IMR-90 (cell line): ENCODE measurements around the gene AFG3L2. TPM values are rescaled to one million over a fixed set of nuclear protein-coding genes. Genes with fewer than 3 reads are reported as not detected.

Experiments used
- ATAC-seq: fragments of 200-7000 bp; cut with Tn5 transposase; 2 replicates; pipeline ENCODE4 v1.9.1; 2020; ENCODE audit warnings: low read depth, mild to moderate bottlenecking, moderate library complexity
- BruUV-seq: library from RNA; stranded (reverse); fragments of 400-500 nt; replicated peaks from 2 replicates; lab custom pipeline; 2021; lab: Mats Ljungman, UMichigan
- CTCF ChIA-PET: fragments of 300-600 bp; formaldehyde crosslinking; extraction: SDS; loops from one replicate; lab custom pipeline; 2021; ENCODE audit warnings: antibody characterized with exemption; lab: Yijun Ruan, JAX
- POLR2A ChIA-PET: fragments of 300-600 bp; sonication (Branson Sonifier 250); formaldehyde crosslinking; loops from one replicate; lab custom pipeline; 2022; ENCODE audit warnings: antibody characterized with exemption; ENCODE audit not compliant: unreplicated experiment; lab: Charles Lee
- DNase-seq: peaks from one replicate; pipeline ENCODE4 v3.0.0; 2013
- H2AFZ ChIP-seq: replicated peaks from 2 replicates; pipeline ENCODE3; 2013; ENCODE audit warnings: low read length, mild to moderate bottlenecking; ENCODE audit not compliant: poor library complexity
- H2AK5ac ChIP-seq: 2 replicates; pipeline ENCODE4 v1.6.1; 2013; ENCODE audit warnings: low read depth, low read length, inconsistent platforms
- H2AK9ac ChIP-seq: replicated peaks from 2 replicates; pipeline ENCODE3; 2013; ENCODE audit warnings: mild to moderate bottlenecking, low read depth, low read length, moderate library complexity; ENCODE audit not compliant: poor library complexity
- H2BK120ac ChIP-seq: 2 replicates; pipeline ENCODE4 v1.6.1; 2013; ENCODE audit warnings: low read depth, low read length, inconsistent platforms
- H2BK15ac ChIP-seq: 3 replicates; pipeline ENCODE4 v1.6.1; 2013; ENCODE audit warnings: low read depth, low read length, inconsistent platforms
- H2BK20ac ChIP-seq: 2 replicates; pipeline ENCODE4 v1.6.1; 2013; ENCODE audit warnings: low read depth, mild to moderate bottlenecking, inconsistent platforms, low read length, moderate library complexity
- H2BK5ac ChIP-seq: 2 replicates; pipeline ENCODE4 v1.6.1; 2013; ENCODE audit warnings: mild to moderate bottlenecking, low read depth, low read length, inconsistent platforms; ENCODE audit not compliant: poor library complexity, severe bottlenecking
- H3K14ac ChIP-seq: replicated peaks from 2 replicates; pipeline ENCODE4 v1.6.1; 2013; ENCODE audit warnings: low read depth, low read length, inconsistent platforms
- H3K18ac ChIP-seq: 2 replicates; pipeline ENCODE4 v1.6.1; 2013; ENCODE audit warnings: low read depth, low read length, control low read depth
- H3K23ac ChIP-seq: 2 replicates; pipeline ENCODE4 v1.6.1; 2013; ENCODE audit warnings: low read depth, low read length, inconsistent platforms
- H3K27ac ChIP-seq: 2 replicates; pipeline ENCODE4 v1.5.1; 2013; ENCODE audit warnings: mild to moderate bottlenecking, control low read depth, low read length; ENCODE audit not compliant: insufficient read depth
- H3K27me3 ChIP-seq: 2 replicates; pipeline ENCODE4 v1.6.1; 2013; ENCODE audit warnings: low read length; ENCODE audit not compliant: control insufficient read depth, insufficient read depth
- H3K36me3 ChIP-seq: 2 replicates; pipeline ENCODE4 v1.6.1; 2013; ENCODE audit warnings: low read length, mixed read lengths; ENCODE audit not compliant: control insufficient read depth, insufficient read depth
- H3K4ac ChIP-seq: 2 replicates; pipeline ENCODE4 v1.6.1; 2013; ENCODE audit warnings: low read depth, low read length, inconsistent platforms
- H3K4me1 ChIP-seq: 2 replicates; pipeline ENCODE4 v1.6.1; 2013; ENCODE audit warnings: low read length, mixed read lengths; ENCODE audit not compliant: control insufficient read depth, insufficient read depth
- H3K4me2 ChIP-seq: 2 replicates; pipeline ENCODE4 v1.6.1; 2013; ENCODE audit warnings: low read depth, mild to moderate bottlenecking, control low read depth, low read length, moderate library complexity
- H3K4me3 ChIP-seq: 2 replicates; pipeline ENCODE4 v1.5.1; 2013; ENCODE audit warnings: low read depth, mild to moderate bottlenecking, control low read depth, low read length, moderate library complexity; ENCODE audit not compliant: insufficient read depth
- H3K56ac ChIP-seq: 2 replicates; pipeline ENCODE4 v1.6.1; 2013; ENCODE audit warnings: low read length, inconsistent platforms; ENCODE audit not compliant: insufficient read depth; ENCODE audit errors: extremely low read depth
- H3K79me1 ChIP-seq, 2 experiments: 2 replicates each; pipeline ENCODE4 v1.6.1; 2013; ENCODE audit warnings: low read length in 2 of 2, inconsistent platforms in 1 of 2, low read depth in 1 of 2
- H3K9ac ChIP-seq: 2 replicates; pipeline ENCODE4 v1.6.1; 2013; ENCODE audit warnings: low read depth, low read length, control low read depth
- H3K9me1 ChIP-seq: 2 replicates; pipeline ENCODE4 v1.6.1; 2013; ENCODE audit warnings: low read length, inconsistent platforms; ENCODE audit not compliant: insufficient read depth
- H3K9me3 ChIP-seq: 2 replicates; pipeline ENCODE4 v1.6.1; 2013; ENCODE audit warnings: low read length; ENCODE audit not compliant: control insufficient read depth, insufficient read depth
- H4K20me1 ChIP-seq: 2 replicates; pipeline ENCODE4 v1.6.1; 2013; ENCODE audit warnings: low read length, inconsistent platforms; ENCODE audit not compliant: insufficient read depth
- H4K5ac ChIP-seq: 2 replicates; pipeline ENCODE4 v1.6.1; 2013; ENCODE audit warnings: mild to moderate bottlenecking, low read depth, low read length, control low read depth
- H4K8ac ChIP-seq, 2 experiments: 2 replicates each; pipeline ENCODE4 v1.6.1; 2013; ENCODE audit warnings: low read depth in 2 of 2, low read length in 2 of 2, control low read depth in 1 of 2, inconsistent platforms in 1 of 2
- H4K91ac ChIP-seq: 2 replicates; pipeline ENCODE4 v1.6.1; 2013; ENCODE audit warnings: low read depth, low read length, inconsistent platforms; ENCODE audit not compliant: insufficient read depth
- CEBPB ChIP-seq: IDR thresholded peaks from 2 replicates; pipeline ENCODE4 v1.6.1; 2012; ENCODE audit warnings: low read depth, low read length, improper control_type of control experiment
- CTCF ChIP-seq: conservative IDR thresholded peaks from 2 replicates; pipeline ENCODE4 v1.5.1; 2012; ENCODE audit warnings: mild to moderate bottlenecking, low read depth, low read length, improper control_type of control experiment
- ELK1 ChIP-seq: fragments of 150-350 bp; IDR thresholded peaks from 2 replicates; pipeline ENCODE4 v1.6.1; 2016; ENCODE audit warnings: low read depth, mild to moderate bottlenecking, low read length, moderate library complexity, borderline replicate concordance
- FOS ChIP-seq: fragments of 150-350 bp; IDR thresholded peaks from 2 replicates; pipeline ENCODE4 v1.6.1; 2016; ENCODE audit warnings: low read depth, low read length
- MAFK ChIP-seq: IDR thresholded peaks from 2 replicates; pipeline ENCODE4 v1.6.1; 2012; ENCODE audit warnings: low read depth, low read length, improper control_type of control experiment
- MAZ ChIP-seq: IDR thresholded peaks from 2 replicates; pipeline ENCODE4 v1.6.1; 2012; ENCODE audit warnings: low read depth, mild to moderate bottlenecking, low read length, improper control_type of control experiment, moderate library complexity, borderline replicate concordance
- MXI1 ChIP-seq: IDR thresholded peaks from 2 replicates; pipeline ENCODE4 v1.6.1; 2012; ENCODE audit warnings: low read depth, mild to moderate bottlenecking, low read length, moderate library complexity, borderline replicate concordance
- NFE2L2 ChIP-seq: fragments of 150-350 bp; IDR thresholded peaks from 2 replicates; pipeline ENCODE4 v1.6.1; 2016; ENCODE audit warnings: low read depth, mild to moderate bottlenecking, low read length
- POLR2A ChIP-seq: IDR thresholded peaks from 2 replicates; pipeline ENCODE4 v1.6.1; 2012; ENCODE audit warnings: mild to moderate bottlenecking, low read depth, low read length
- RAD21 ChIP-seq: IDR thresholded peaks from 2 replicates; pipeline ENCODE4 v1.6.1; 2012; ENCODE audit warnings: low read length, improper control_type of control experiment
- RCOR1 ChIP-seq: IDR thresholded peaks from 2 replicates; pipeline ENCODE4 v1.6.1; 2012; ENCODE audit warnings: mild to moderate bottlenecking, low read length, improper control_type of control experiment; ENCODE audit not compliant: insufficient replicate concordance
- RFX5 ChIP-seq: IDR thresholded peaks from 2 replicates; pipeline ENCODE4 v1.8.0; 2012; ENCODE audit warnings: low read depth, mild to moderate bottlenecking, low read length, moderate library complexity
- SMC3 ChIP-seq: fragments of 150-350 bp; IDR thresholded peaks from 2 replicates; pipeline ENCODE4 v1.6.1; 2016; ENCODE audit warnings: low read depth, mild to moderate bottlenecking, antibody characterized with exemption, low read length, moderate library complexity
- USF2 ChIP-seq: fragments of 150-350 bp; IDR thresholded peaks from 2 replicates; pipeline ENCODE4 v1.6.1; 2017; ENCODE audit warnings: mild to moderate bottlenecking, antibody characterized with exemption, low read length, low read depth
- WGBS, 2 experiments: methylation state at CpG; one replicate each; pipeline versions ENCODE4 v1.1.5 to v1.1.7; 2013; ENCODE audit warnings: missing lambda C conversion rate in 2 of 2; ENCODE audit not compliant: insufficient read length in 1 of 2; ENCODE audit errors: extremely low coverage in 2 of 2; 5-methylcytosine and 5-hydroxymethylcytosine counted together
- dilution Hi-C: fragments of 300-500 bp; cut with HindIII; formaldehyde crosslinking; loops from one replicate; pipeline ENCODE4 v1.14.3; 2018; ENCODE audit warnings: low sequenced_read_pairs; ENCODE audit not compliant: unreplicated experiment
- in situ Hi-C: fragments of 300-500 bp; cut with MboI; formaldehyde crosslinking; loops from 3 replicates; pipeline ENCODE4 v1.14.3; 2019; ENCODE audit warnings: low sequenced_read_pairs, inconsistent platforms, mixed read lengths
- intact Hi-C: fragments of 100-400 bp; cut with micrococcal nuclease; formaldehyde crosslinking; loops from 2 replicates; pipeline ENCODE4 v1.10.0; 2022
- polyA plus RNA-seq, 3 experiments: library from polyadenylated mRNA; depleted of rRNA; stranded (reverse); fragments of >200 nt; gene quantifications; 2 replicates each; pipeline ENCODE4 v1.2.3, GENCODE V29; 2012; ENCODE audit warnings: low replicate concordance in 1 of 3
- total RNA-seq: library from RNA; depleted of rRNA; stranded (reverse); fragments of >200 nt; gene quantifications from 2 replicates; pipeline ENCODE4 v1.2.3, GENCODE V29; 2012

Gene AFG3L2
- total and polyA plus RNA-seq, 2 of the 4 experiments (the other 2 are of a cell fraction): 26.9 to 37.6 TPM

- H2BK120ac ChIP-seq: peak overlapping the region; percentile 95
- POLR2A ChIA-PET: interaction anchor here (1.3 kb wide), 1 partner anchor 25 kb away, joined by 3 read pairs; the partner anchor contains the start of gene TUBB6
- in situ Hi-C loops (loop anchor here (10.0 kb wide), 1 partner anchor 428 kb away; the partner anchor contains the start of gene CHMP1B), dilution Hi-C loops (no loop called here), intact Hi-C loops (no loop called here)
- peak; percentile 93 for DNase-seq
- peak overlapping the region; percentile 88 for H3K18ac ChIP-seq
- peak overlapping the region; percentile 97 for H2BK15ac ChIP-seq
- peaks cover 24% of the 10 kb centered on the region; the same call in 1 of the 2 replicates for H3K9me1 ChIP-seq
- H4K5ac ChIP-seq: peak overlapping the region; percentile 71
- H3K14ac ChIP-seq: peak overlapping the region; percentile 92
- peak overlapping the region; percentile 96 for H2BK20ac ChIP-seq
- peak overlapping the region; percentile 94 for H2AK9ac ChIP-seq
- H3K4me1 ChIP-seq: peaks cover 36% of the 10 kb centered on the region
- H2AFZ ChIP-seq: peak overlapping the region; percentile 85
- peak; percentile 34 for ATAC-seq
- BruUV-seq: no TSS peak
- peak overlapping the region; percentile 48; the same call in 1 of the 2 replicates for H3K4me2 ChIP-seq
- H3K4me3 ChIP-seq: no peak overlapping the region
- H3K79me1 ChIP-seq: peaks cover 12 to 47% of the 10 kb centered on the region in 2 experiments
- WGBS, 2 experiments: 55% methylated on average over 6 of the region's 9 CpGs; no CpG with 5 or more reads in 1 of the 2 experiments
- no peaks in the 10 kb centered on the region for H3K36me3 ChIP-seq
- CTCF ChIA-PET: interaction anchor here (1.1 to 1.8 kb wide), 2 partner anchors 11 to 110 kb away, joined by 7 to 8 read pairs; no protein-coding TSS in a partner anchor
- peak overlapping the region; percentile 47; the same call in 1 of the 2 replicates for H3K9ac ChIP-seq
- H2BK5ac ChIP-seq: peak overlapping the region; percentile 90
- peak overlapping the region; percentile 75 for H3K27ac ChIP-seq
- H3K4ac ChIP-seq: peak overlapping the region; percentile 95
- no peaks in the 10 kb centered on the region for H3K9me3 ChIP-seq
- peak overlapping the region; percentile 68 to 95 for H4K8ac ChIP-seq
- peak overlapping the region; percentile 56; the same call in 1 of the 2 replicates for H3K56ac ChIP-seq
- peak overlapping the region; percentile 90 for H3K23ac ChIP-seq
- peak overlapping the region; percentile 97 for H2AK5ac ChIP-seq
- H4K91ac ChIP-seq: peak overlapping the region; percentile 94
- H3K27me3 ChIP-seq: no peaks in the 10 kb centered on the region
- no peaks in the 10 kb centered on the region; the same call in 1 of the 2 replicates for H4K20me1 ChIP-seq
- 0 out of 2 replicates have a peak, but pooled peaks have one; percentile 9 for TF ChIP-seq MXI1
- TF ChIP-seq ELK1: no peak
- TF ChIP-seq FOS: peak; percentile 12; the same call in 1 of the 2 replicates
- peak; percentile 58 for TF ChIP-seq POLR2A
- TF ChIP-seq MAZ: peak; percentile 22; the same call in 1 of the 2 replicates
- no peak for TF ChIP-seq RFX5
- TF ChIP-seq CEBPB: no peak
- TF ChIP-seq NFE2L2: no peak
- TF ChIP-seq CTCF: no peak
- TF ChIP-seq MAFK: no peak
- TF ChIP-seq RCOR1: no peak
- no peak for TF ChIP-seq USF2
- no peak for TF ChIP-seq RAD21
- no peak for TF ChIP-seq SMC3
Measured at GRCh38 chr18:12282442-12283039, 94.5 kb downstream of the AFG3L2 start.
